Esophagus squamous epithelium (tissue), 5 donors: ENCODE data around the gene FILIP1L. TPM values are rescaled to one million over a fixed set of nuclear protein-coding genes. Genes with fewer than 3 reads are reported as not detected.

Experiments
- DNase-seq: peaks from one replicate; lab custom pipeline; 2025; lab: John Stamatoyannopoulos, UW
- H3K27ac ChIP-seq, 4 donors: fragments of 200-600 bp; sonication (generic); one replicate each; pipeline ENCODE4 v1.5.1; 2016 to 2019; ENCODE audit warnings: mild to moderate bottlenecking in 1 of 4
- H3K27me3 ChIP-seq, 4 donors: fragments of 200-600 bp; sonication (generic); 1 replicate in 3 of 4; 2 replicates in 1 of 4; pipeline versions ENCODE4 v1.5.1 to v1.6.0; 2017 to 2021; ENCODE audit warnings: antibody characterized with exemption in 1 of 4
- H3K36me3 ChIP-seq, 3 donors: fragments of 200-600 bp; sonication (generic); one replicate each; pipeline ENCODE4 v1.5.1; 2016 to 2019
- H3K4me1 ChIP-seq, 3 donors: fragments of 200-600 bp; sonication (generic); one replicate each; pipeline ENCODE4 v1.5.1; 2017 to 2019
- H3K4me3 ChIP-seq, 4 donors: fragments of 200-600 bp; sonication (generic); 1 replicate in 3 of 4; 2 replicates in 1 of 4; pipeline ENCODE4 v1.5.1; 2016 to 2019; ENCODE audit warnings: mild to moderate bottlenecking in 2 of 4, moderate library complexity in 1 of 4
- H3K9me3 ChIP-seq, 3 donors: fragments of 200-600 bp; sonication (generic); one replicate each; pipeline ENCODE4 v1.5.1; 2016 to 2019
- CTCF ChIP-seq, 6 experiments: fragments of 450-650 bp in 4 of 6; fragments of 200-600 bp in 2 of 6; sonication (generic) in 2 of 6; IDR thresholded peaks; one replicate each; pipeline ENCODE4 v1.5.1; 2016 to 2019; ENCODE audit warnings: antibody characterized with exemption in 6 of 6, mild to moderate bottlenecking in 4 of 6, moderate library complexity in 4 of 6
- POLR2A ChIP-seq, 4 donors: fragments of 450-650 bp; IDR thresholded peaks; one replicate each; pipeline ENCODE4 v1.6.1; 2017; ENCODE audit warnings: antibody characterized with exemption in 4 of 4, mild to moderate bottlenecking in 4 of 4, moderate library complexity in 3 of 4
- WGBS, 2 donors: methylation state at CpG; one replicate each; pipeline ENCODE4 v1.1.5; 2018; 5-methylcytosine and 5-hydroxymethylcytosine counted together
- intact Hi-C: fragments of 100-400 bp; cut with DNase I; formaldehyde crosslinking; loops from one replicate; pipeline ENCODE4 v1.15.0; 2022
- total RNA-seq, 4 donors: library from RNA; depleted of rRNA; stranded (reverse); fragments of >200 nt; gene quantifications; one replicate each; pipeline ENCODE4 v1.1.0, GENCODE V29; 2016
- donor health status: DM: yes; HTN: yes; CAD: no.

Gene FILIP1L
- total RNA-seq, 4 donors from 2014 or later = 2.5 to 23.5 (median 10.7) TPM

GRCh38 chr3:99990179-99990578 lies 124.1 kb downstream of the FILIP1L start:
- no peaks in the 10 kb centered on the region for H3K27me3 ChIP-seq
- intact Hi-C loops = no loop called here
- DNase-seq = no peak
- 89 to 100% methylated on average over 1 of the region's 1 CpG for WGBS, 2 donors
- peaks cover 0 to 2% (median 0%) of the 10 kb centered on the region in 3 donors for H3K9me3 ChIP-seq
- H3K4me1 ChIP-seq = no peaks in the 10 kb centered on the region
- H3K4me3 ChIP-seq = no peak overlapping the region
- no peak overlapping the region for H3K27ac ChIP-seq
- TF ChIP-seq CTCF (IDR thresholded peaks at IDR 0.05) = no peak
- no peak for TF ChIP-seq POLR2A (IDR thresholded peaks at IDR 0.05)
- H3K36me3 ChIP-seq = no peaks in the 10 kb centered on the region

- peaks cover 0 to 3% (median 0%) of the 10 kb centered on the region in 3 donors for H3K4me1 ChIP-seq
- no peaks in the 10 kb centered on the region for H3K27me3 ChIP-seq
- intact Hi-C loops = no loop called here
- H3K36me3 ChIP-seq = no peaks in the 10 kb centered on the region
- TF ChIP-seq POLR2A (IDR thresholded peaks at IDR 0.05) = no peak
- TF ChIP-seq CTCF (IDR thresholded peaks at IDR 0.05) = no peak
- no peak overlapping the region for H3K27ac ChIP-seq
- no peaks in the 10 kb centered on the region for H3K9me3 ChIP-seq
- WGBS, 2 donors = 81 to 95% methylated on average over 2 of the region's 2 CpGs
- DNase-seq = no peak
- H3K4me3 ChIP-seq = no peak overlapping the region
Observed at GRCh38 chr3:99984668-99985067, 129.6 kb downstream of the FILIP1L start.

- no peak for DNase-seq
- no peak overlapping the region for H3K27ac ChIP-seq
- no peak overlapping the region for H3K4me3 ChIP-seq
- TF ChIP-seq POLR2A (IDR thresholded peaks at IDR 0.05) = no peak
- no peak for TF ChIP-seq CTCF (IDR thresholded peaks at IDR 0.05)
- no peaks in the 10 kb centered on the region for H3K9me3 ChIP-seq
- peaks cover 0 to 3% (median 0%) of the 10 kb centered on the region in 3 donors for H3K4me1 ChIP-seq
- intact Hi-C loops = no loop called here
- H3K27me3 ChIP-seq = no peaks in the 10 kb centered on the region
- no peaks in the 10 kb centered on the region for H3K36me3 ChIP-seq
Observed at GRCh38 chr3:99984139-99984538, 130.2 kb downstream of the FILIP1L start.

GRCh38 chr3:99982650-99983049 lies 131.7 kb downstream of the FILIP1L start:
- no peak overlapping the region for H3K27ac ChIP-seq
- H3K36me3 ChIP-seq = no peaks in the 10 kb centered on the region
- peaks cover 0 to 3% (median 0%) of the 10 kb centered on the region in 3 donors for H3K4me1 ChIP-seq
- no peaks in the 10 kb centered on the region for H3K9me3 ChIP-seq
- intact Hi-C loops = no loop called here
- H3K27me3 ChIP-seq = no peaks in the 10 kb centered on the region
- WGBS, 2 donors = 98% methylated on average over 2 of the region's 2 CpGs
- no peak for DNase-seq
- TF ChIP-seq POLR2A (IDR thresholded peaks at IDR 0.05) = no peak
- no peak for TF ChIP-seq CTCF (IDR thresholded peaks at IDR 0.05)
- H3K4me3 ChIP-seq = no peak overlapping the region

- 83 to 93% methylated on average over 1 of the region's 1 CpG for whole genome bisulfite sequencing, 2 donors
- no peaks in the 10 kb centered on the region for H3K36me3 ChIP-seq
- DNase-seq = no peak
- H3K27ac ChIP-seq = no peak overlapping the region
- no peaks in the 10 kb centered on the region for H3K9me3 ChIP-seq
- TF ChIP-seq POLR2A (IDR thresholded peaks at IDR 0.05) (no peak), CTCF (IDR thresholded peaks at IDR 0.05) (no peak)
- H3K4me1 ChIP-seq = peaks cover 0 to 3% (median 0%) of the 10 kb centered on the region in 3 donors
- H3K27me3 ChIP-seq = no peaks in the 10 kb centered on the region
- intact Hi-C loops = no loop called here
- no peak overlapping the region for H3K4me3 ChIP-seq
Observed at GRCh38 chr3:99981138-99981537, 133.2 kb downstream of the FILIP1L start.
